ENCODE data around the gene TMOD3.

DNA sequence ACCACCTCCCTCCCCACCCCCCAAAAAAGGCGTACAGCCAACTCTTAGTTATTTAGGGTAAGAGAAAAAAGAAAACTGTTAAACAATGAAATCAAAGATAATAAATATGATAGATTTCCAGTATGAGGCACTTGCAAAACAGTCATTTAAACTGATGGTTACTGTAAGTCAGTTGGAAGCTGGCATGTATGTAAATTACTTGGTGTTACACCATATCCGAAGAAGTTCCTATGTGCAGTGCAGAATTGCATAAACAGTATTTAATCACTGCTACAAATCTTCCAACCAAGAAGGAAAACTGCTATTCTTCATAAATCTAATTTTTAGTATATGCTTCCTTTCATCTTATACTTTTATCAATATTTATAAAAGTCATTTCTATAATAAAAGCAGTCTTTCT, 80.1 kb downstream of the TMOD3 start:
- TF ChIP-seq NFE2L2 (conservative IDR thresholded peaks at IDR 0.05; ENCODE audit: low read length) = no peak
- TF ChIP-seq POLR2A (IDR thresholded peaks at IDR 0.05; ENCODE audit: low read length) = no peak
- TF ChIP-seq, protein P1, sequence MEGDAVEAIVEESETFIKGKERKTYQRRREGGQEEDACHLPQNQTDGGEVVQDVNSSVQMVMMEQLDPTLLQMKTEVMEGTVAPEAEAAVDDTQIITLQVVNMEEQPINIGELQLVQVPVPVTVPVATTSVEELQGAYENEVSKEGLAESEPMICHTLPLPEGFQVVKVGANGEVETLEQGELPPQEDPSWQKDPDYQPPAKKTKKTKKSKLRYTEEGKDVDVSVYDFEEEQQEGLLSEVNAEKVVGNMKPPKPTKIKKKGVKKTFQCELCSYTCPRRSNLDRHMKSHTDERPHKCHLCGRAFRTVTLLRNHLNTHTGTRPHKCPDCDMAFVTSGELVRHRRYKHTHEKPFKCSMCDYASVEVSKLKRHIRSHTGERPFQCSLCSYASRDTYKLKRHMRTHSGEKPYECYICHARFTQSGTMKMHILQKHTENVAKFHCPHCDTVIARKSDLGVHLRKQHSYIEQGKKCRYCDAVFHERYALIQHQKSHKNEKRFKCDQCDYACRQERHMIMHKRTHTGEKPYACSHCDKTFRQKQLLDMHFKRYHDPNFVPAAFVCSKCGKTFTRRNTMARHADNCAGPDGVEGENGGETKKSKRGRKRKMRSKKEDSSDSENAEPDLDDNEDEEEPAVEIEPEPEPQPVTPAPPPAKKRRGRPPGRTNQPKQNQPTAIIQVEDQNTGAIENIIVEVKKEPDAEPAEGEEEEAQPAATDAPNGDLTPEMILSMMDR (IDR thresholded peaks at IDR 0.05) = no peak
- no peak for TF ChIP-seq CBX8 (IDR thresholded peaks at IDR 0.05)
- TF ChIP-seq HES2 (IDR thresholded peaks at IDR 0.05) = no peak
- TF ChIP-seq NR3C1 (IDR thresholded peaks at IDR 0.05) = no peak
- TF ChIP-seq FOSL2 (IDR thresholded peaks at IDR 0.05) = no peak
- TF ChIP-seq FOSL2 (CRISPR knock-in tag; IDR thresholded peaks at IDR 0.05) = no peak
- no peak for TF ChIP-seq RFX5 (IDR thresholded peaks at IDR 0.05)
- TF ChIP-seq JUN (IDR thresholded peaks at IDR 0.05) = no peak
- TF ChIP-seq, protein P2, sequence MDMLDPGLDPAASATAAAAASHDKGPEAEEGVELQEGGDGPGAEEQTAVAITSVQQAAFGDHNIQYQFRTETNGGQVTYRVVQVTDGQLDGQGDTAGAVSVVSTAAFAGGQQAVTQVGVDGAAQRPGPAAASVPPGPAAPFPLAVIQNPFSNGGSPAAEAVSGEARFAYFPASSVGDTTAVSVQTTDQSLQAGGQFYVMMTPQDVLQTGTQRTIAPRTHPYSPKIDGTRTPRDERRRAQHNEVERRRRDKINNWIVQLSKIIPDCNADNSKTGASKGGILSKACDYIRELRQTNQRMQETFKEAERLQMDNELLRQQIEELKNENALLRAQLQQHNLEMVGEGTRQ (IDR thresholded peaks at IDR 0.05) = no peak
- TF ChIP-seq RAD21 (conservative IDR thresholded peaks at IDR 0.05 in 1 of 2, IDR thresholded peaks at IDR 0.05 in 1 of 2) = no peak
- no peak for TF ChIP-seq EP300 (IDR thresholded peaks at IDR 0.05)
